Measurements from ENCODE around the gene GJA3. TPM values are rescaled to one million over a fixed set of nuclear protein-coding genes. Genes with fewer than 3 reads are reported as not detected.
A peak's percentile ranks its signal among the peaks of the same experiment; 100 is the strongest.

Gene GJA3
- total RNA-seq, 8 experiments from 2014 or later, result 0.08 to 0.36 (median 0.18) TPM; not detected in 2

- peak in 5 of 8 experiments; percentile 10 to 27 (median 23) for ATAC-seq (replicated peaks in 6 of 8)
- Histone ChIP-seq H3K4me3 (peak overlapping the region in 4 of 5 donors; percentile 7 to 40 (median 34)), H3K4me1 (replicated peaks in 1 of 2) (peaks cover 0 to 4% of the 10 kb centered on the region in 2 donors), H3K27ac (no peak overlapping the region)
- 0 to 60% (median 20%) methylated on average over 2 to 12 of the region's 28 CpGs; no CpG with 5 or more reads in 4 of the 10 experiments for WGBS, 10 experiments
- in situ Hi-C loops (cut with MboI; ENCODE audit: low pct_unique_long_range_greater_than_20kb in 2 of 9, low sequenced_read_pairs in 9 of 9, unreplicated experiment in 9 of 9), result no loop called here
Measured at GRCh38 chr13:20128459-20128931, 32.4 kb downstream of the GJA3 start.

GRCh38 chr13:20127562-20128458 lies 33.0 kb downstream of the GJA3 start:
- Histone ChIP-seq H3K4me1 (replicated peaks in 1 of 2) (peaks cover 0 to 4% of the 10 kb centered on the region in 2 donors), H3K27ac (no peak overlapping the region), H3K4me3 (peak overlapping the region; percentile 7 to 40 (median 30))
- in situ Hi-C loops (cut with MboI; ENCODE audit: low pct_unique_long_range_greater_than_20kb in 2 of 9, low sequenced_read_pairs in 9 of 9, unreplicated experiment in 9 of 9), result no loop called here
- peak; percentile 78 to 89 (median 82) for ATAC-seq (replicated peaks in 6 of 8)
- WGBS, 10 experiments, result 0 to 17% (median 3%) methylated on average over 1 to 21 of the region's 82 CpGs; no CpG with 5 or more reads in 6 of the 10 experiments

- Histone ChIP-seq H3K4me1 (replicated peaks in 1 of 2) (peaks cover 0 to 4% of the 10 kb centered on the region in 2 donors), H3K27ac (no peak overlapping the region), H3K4me3 (peak overlapping the region in 1 of 5 donors; percentile 40)
- WGBS, 10 experiments, result 8 to 77% (median 60%) methylated on average over 1 to 6 of the region's 6 CpGs; no CpG with 5 or more reads in 3 of the 10 experiments
- ATAC-seq (replicated peaks in 6 of 8), result peak in 5 of 8 experiments; percentile 1 to 8 (median 2)
- in situ Hi-C loops (cut with MboI; ENCODE audit: low pct_unique_long_range_greater_than_20kb in 2 of 9, low sequenced_read_pairs in 9 of 9, unreplicated experiment in 9 of 9), result no loop called here
Measured at GRCh38 chr13:20127262-20127561, 33.6 kb downstream of the GJA3 start.

- Histone ChIP-seq H3K4me1 (replicated peaks in 1 of 2) (peaks cover 0 to 4% of the 10 kb centered on the region in 2 donors), H3K4me3 (no peak overlapping the region), H3K27ac (no peak overlapping the region)
- in situ Hi-C loops (cut with MboI; ENCODE audit: low pct_unique_long_range_greater_than_20kb in 2 of 9, low sequenced_read_pairs in 9 of 9, unreplicated experiment in 9 of 9), result no loop called here
- WGBS, 10 experiments, result 72 to 100% (median 83%) methylated on average over 1 to 12 of the region's 16 CpGs; no CpG with 5 or more reads in 2 of the 10 experiments
- no peak for ATAC-seq (replicated peaks in 6 of 8)
Measured at GRCh38 chr13:20126541-20127261, 34.2 kb downstream of the GJA3 start.

- H3K27ac ChIP-seq, result no peak overlapping the region
- in situ Hi-C loops (cut with MboI; ENCODE audit: low pct_unique_long_range_greater_than_20kb in 2 of 9, low sequenced_read_pairs in 9 of 9, unreplicated experiment in 9 of 9), result no loop called here
- WGBS, 10 experiments, result 22 to 100% (median 66%) methylated on average over 2 to 4 of the region's 4 CpGs; no CpG with 5 or more reads in 3 of the 10 experiments
- peaks cover 0 to 4% of the 10 kb centered on the region in 2 donors for H3K4me1 ChIP-seq (replicated peaks in 1 of 2)
- H3K4me3 ChIP-seq, result no peak overlapping the region
- ATAC-seq (replicated peaks in 6 of 8), result no peak
Measured at GRCh38 chr13:20125783-20126165, 35.1 kb downstream of the GJA3 start.

GRCh38 chr13:20125129-20125782 lies 35.6 kb downstream of the GJA3 start:
- Histone ChIP-seq H3K4me1 (replicated peaks in 1 of 2) (peaks cover 0 to 4% of the 10 kb centered on the region in 2 donors), H3K27ac (no peak overlapping the region), H3K4me3 (no peak overlapping the region)
- in situ Hi-C loops (cut with MboI; ENCODE audit: low pct_unique_long_range_greater_than_20kb in 2 of 9, low sequenced_read_pairs in 9 of 9, unreplicated experiment in 9 of 9), result no loop called here
- WGBS, 10 experiments, result 0 to 58% (median 43%) methylated on average over 2 to 4 of the region's 4 CpGs
- peak in 1 of 8 experiments; percentile 7 for ATAC-seq (replicated peaks in 6 of 8)

GRCh38 chr13:20124303-20124702 lies 36.5 kb downstream of the GJA3 start:
- 0 to 100% (median 63%) methylated on average over 1 of the region's 1 CpG; no CpG with 5 or more reads in 5 of the 10 experiments for WGBS, 10 experiments
- H3K4me1 ChIP-seq (replicated peaks in 1 of 2), result peaks cover 0 to 4% of the 10 kb centered on the region in 2 donors
- H3K4me3 ChIP-seq, result no peak overlapping the region
- no peak for ATAC-seq (replicated peaks in 6 of 8)
- H3K27ac ChIP-seq, result no peak overlapping the region
- in situ Hi-C loops (cut with MboI; ENCODE audit: low pct_unique_long_range_greater_than_20kb in 2 of 9, low sequenced_read_pairs in 9 of 9, unreplicated experiment in 9 of 9), result no loop called here

GRCh38 chr13:20121159-20121525 lies 39.7 kb downstream of the GJA3 start:
- WGBS, 10 experiments, result 6 to 100% (median 62%) methylated on average over 1 to 6 of the region's 7 CpGs; no CpG with 5 or more reads in 2 of the 10 experiments
- Histone ChIP-seq H3K4me1 (replicated peaks in 1 of 2) (no peaks in the 10 kb centered on the region), H3K4me3 (no peak overlapping the region), H3K27ac (no peak overlapping the region)
- no peak for ATAC-seq (replicated peaks in 6 of 8)
- in situ Hi-C loops (cut with MboI; ENCODE audit: low pct_unique_long_range_greater_than_20kb in 2 of 9, low sequenced_read_pairs in 9 of 9, unreplicated experiment in 9 of 9), result no loop called here

GRCh38 chr13:20119960-20120359 lies 40.9 kb downstream of the GJA3 start:
- Histone ChIP-seq H3K27ac (no peak overlapping the region), H3K4me3 (no peak overlapping the region), H3K4me1 (replicated peaks in 1 of 2) (no peaks in the 10 kb centered on the region)
- ATAC-seq (replicated peaks in 6 of 8), result no peak
- in situ Hi-C loops (cut with MboI; ENCODE audit: low pct_unique_long_range_greater_than_20kb in 2 of 9, low sequenced_read_pairs in 9 of 9, unreplicated experiment in 9 of 9), result no loop called here
- WGBS, 10 experiments, result 33 to 100% (median 95%) methylated on average over 1 to 3 of the region's 3 CpGs; no CpG with 5 or more reads in 3 of the 10 experiments

- peak; percentile 34 to 76 (median 70) for ATAC-seq (replicated peaks in 6 of 8)
- H3K4me1 ChIP-seq (replicated peaks in 1 of 2), result no peaks in the 10 kb centered on the region
- in situ Hi-C loops (cut with MboI; ENCODE audit: low pct_unique_long_range_greater_than_20kb in 2 of 9, low sequenced_read_pairs in 9 of 9, unreplicated experiment in 9 of 9), result no loop called here
- H3K27ac ChIP-seq, result peak overlapping the region in 1 of 2 donors; percentile 6
- H3K4me3 ChIP-seq, result peak overlapping the region in 4 of 5 donors; percentile 15 to 32 (median 28)
- 0 to 57% (median 50%) methylated on average over 2 to 6 of the region's 55 CpGs; no CpG with 5 or more reads in 7 of the 10 experiments for WGBS, 10 experiments
Measured at GRCh38 chr13:20118268-20119140, 42.3 kb downstream of the GJA3 start.

- no peak for ATAC-seq (replicated peaks in 6 of 8)
- Histone ChIP-seq H3K27ac (no peak overlapping the region), H3K4me1 (replicated peaks in 1 of 2) (no peaks in the 10 kb centered on the region), H3K4me3 (no peak overlapping the region)
- WGBS, 10 experiments, result 47 to 100% (median 100%) methylated on average over 1 to 6 of the region's 6 CpGs; no CpG with 5 or more reads in 2 of the 10 experiments
- in situ Hi-C loops (cut with MboI; ENCODE audit: low pct_unique_long_range_greater_than_20kb in 2 of 9, low sequenced_read_pairs in 9 of 9, unreplicated experiment in 9 of 9), result no loop called here
Measured at GRCh38 chr13:20116213-20116612, 44.6 kb downstream of the GJA3 start.

- Histone ChIP-seq H3K4me1 (replicated peaks in 1 of 2) (no peaks in the 10 kb centered on the region), H3K4me3 (no peak overlapping the region), H3K27ac (no peak overlapping the region)
- no peak for ATAC-seq (replicated peaks in 6 of 8)
- in situ Hi-C loops (cut with MboI; ENCODE audit: low pct_unique_long_range_greater_than_20kb in 2 of 9, low sequenced_read_pairs in 9 of 9, unreplicated experiment in 9 of 9), result no loop called here
- WGBS, 10 experiments, result 43 to 100% (median 78%) methylated on average over 2 to 7 of the region's 10 CpGs; no CpG with 5 or more reads in 3 of the 10 experiments
Measured at GRCh38 chr13:20114066-20114610, 46.7 kb downstream of the GJA3 start.
